Measurements from ENCODE around the gene MPV17.
A peak's percentile ranks its signal among the peaks of the same experiment; 100 is the strongest.

Gene MPV17

GRCh38 chr2:27263287-27264252 lies 59.3 kb downstream of the MPV17 start:
- no peak for DNase-seq

DNA sequence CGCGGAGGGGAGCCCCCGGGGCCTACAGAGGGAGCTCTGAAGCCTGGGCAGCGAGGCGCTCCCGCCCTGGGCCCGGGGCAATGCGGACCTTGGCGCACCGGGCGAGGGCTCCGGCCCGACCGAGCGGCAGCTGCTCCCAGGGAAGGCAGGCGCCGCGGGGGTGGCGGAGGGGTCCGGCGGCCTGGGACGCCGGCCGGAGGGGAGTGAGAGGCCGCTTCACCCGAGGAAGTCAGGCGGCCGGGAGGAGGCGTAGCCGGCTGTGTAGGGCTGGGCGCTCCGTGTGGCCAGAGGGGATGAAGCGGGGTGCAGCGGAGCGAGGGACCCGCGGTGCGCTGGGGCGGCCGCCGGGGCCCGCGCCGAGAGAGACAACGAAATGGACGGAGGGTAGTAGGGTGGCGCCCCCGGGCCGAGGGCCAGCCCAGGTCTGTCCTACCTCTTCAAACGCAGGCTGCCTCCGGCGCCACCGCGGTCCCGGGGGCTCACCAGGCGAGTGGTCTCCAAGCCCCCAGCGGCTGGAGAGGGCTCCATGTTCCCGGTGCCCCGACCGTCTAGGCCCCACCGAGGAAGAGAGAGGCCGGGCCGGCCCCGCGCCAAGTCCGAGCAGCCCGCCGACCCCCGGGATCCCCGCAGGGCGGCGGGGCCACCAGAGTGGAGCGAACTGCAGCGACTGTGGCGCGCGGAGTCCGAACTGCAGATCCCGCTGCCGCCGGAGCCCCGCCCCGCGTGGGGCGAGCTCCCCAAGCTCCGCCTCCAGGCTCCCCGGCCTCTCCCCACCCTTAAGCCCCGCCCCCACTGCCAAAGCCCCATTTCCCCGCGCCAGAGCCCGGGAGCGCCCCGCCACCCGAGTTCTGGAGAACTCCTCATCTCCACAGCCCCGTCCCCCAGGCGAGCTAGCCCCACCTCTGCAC lies 60.3 kb downstream of the MPV17 start, which contains the start of gene SLC30A3:
Gene SLC30A3, minus strand, starts transcription at position 669 of the 908 bp plus-strand sequence. Its CDS starts 141 bp downstream, at position 528.
- DNase-seq, result peak; percentile 70

GRCh38 chr2:27261926-27262298 lies 61.0 kb downstream of the MPV17 start:
- no peak for DNase-seq

DNA sequence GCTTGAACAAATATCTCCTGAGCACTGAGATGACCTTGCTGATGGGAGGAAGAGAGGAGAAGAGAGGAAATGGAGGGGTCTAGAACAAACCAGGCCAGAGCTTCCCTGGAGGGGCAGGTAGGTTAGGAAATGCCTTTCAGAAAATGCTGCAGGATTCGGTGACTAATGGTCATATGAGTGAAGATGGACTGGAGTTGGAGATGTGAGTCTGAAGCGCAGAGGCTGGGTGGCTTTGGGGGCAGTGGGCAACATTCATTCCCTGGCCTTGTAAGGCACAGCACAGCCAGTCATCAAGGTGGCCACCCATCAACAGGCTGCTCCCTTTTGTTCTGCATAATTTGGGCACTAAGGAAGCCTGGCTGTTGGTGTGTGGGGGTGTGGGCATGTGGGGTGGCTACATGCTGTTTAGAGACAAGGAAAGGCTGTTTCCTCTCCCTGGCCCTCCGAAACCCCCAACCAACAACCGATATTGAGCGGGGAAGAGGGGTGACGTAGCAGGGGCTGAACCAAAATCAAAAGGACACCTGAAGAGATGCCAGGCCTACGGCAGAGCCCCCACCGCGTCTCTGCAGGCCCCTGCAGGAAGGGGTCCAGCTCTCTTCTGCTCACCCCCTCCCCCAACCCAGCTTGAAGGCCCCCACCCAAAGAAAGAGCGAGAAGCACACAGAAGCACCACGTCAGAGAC lies 61.5 kb downstream of the MPV17 start:
- DNase-seq, result no peak
